ENCODE results near the gene MEF2C. TPM values are rescaled to one million over a fixed set of nuclear protein-coding genes. Genes with fewer than 3 reads are reported as not detected.

The MEF2C gene
- total RNA-seq, 1 experiment from 2014 or later, result 0.46 TPM

DNA sequence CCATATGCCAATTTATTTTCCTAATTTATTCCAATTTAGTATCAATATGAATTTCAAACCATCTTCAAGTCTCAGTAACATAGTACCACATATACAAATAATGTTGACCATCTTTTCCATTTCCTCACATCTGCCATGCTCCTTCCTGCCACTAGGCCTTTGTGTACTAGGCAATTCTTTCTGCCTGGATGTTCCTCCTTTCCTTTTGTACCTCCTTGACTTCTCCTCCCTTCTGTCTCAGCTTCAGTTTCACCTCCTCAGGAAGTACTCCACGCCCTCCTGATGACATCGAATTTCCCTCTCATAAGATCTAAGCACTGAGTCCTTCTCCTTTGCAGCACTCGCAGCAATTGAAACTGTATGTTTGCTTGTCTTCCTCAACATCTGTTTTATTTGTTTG is 53.9 kb downstream of the MEF2C start:
- no peak for DNase-seq (ENCODE audit: low spot score)

DNA sequence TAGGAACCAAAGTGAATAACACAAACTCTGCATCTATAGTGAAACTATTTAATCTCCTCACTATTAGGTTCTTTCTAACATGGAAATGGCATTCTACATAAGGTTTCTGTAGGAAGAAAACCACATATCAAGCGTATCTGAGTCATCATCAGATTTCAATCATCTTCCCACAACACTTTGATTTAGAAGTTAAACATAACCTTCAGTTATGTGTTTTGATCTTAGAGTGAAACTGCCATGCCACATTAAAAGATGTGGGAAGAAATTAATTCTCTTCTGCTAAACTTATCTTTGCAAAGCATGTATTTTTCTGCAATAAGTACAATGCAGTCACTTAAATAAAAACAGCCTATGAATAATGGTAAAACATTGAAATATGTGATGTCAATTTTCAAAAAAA is 55.0 kb downstream of the MEF2C start:
- DNase-seq (ENCODE audit: low spot score), result peak; percentile 24

DNA sequence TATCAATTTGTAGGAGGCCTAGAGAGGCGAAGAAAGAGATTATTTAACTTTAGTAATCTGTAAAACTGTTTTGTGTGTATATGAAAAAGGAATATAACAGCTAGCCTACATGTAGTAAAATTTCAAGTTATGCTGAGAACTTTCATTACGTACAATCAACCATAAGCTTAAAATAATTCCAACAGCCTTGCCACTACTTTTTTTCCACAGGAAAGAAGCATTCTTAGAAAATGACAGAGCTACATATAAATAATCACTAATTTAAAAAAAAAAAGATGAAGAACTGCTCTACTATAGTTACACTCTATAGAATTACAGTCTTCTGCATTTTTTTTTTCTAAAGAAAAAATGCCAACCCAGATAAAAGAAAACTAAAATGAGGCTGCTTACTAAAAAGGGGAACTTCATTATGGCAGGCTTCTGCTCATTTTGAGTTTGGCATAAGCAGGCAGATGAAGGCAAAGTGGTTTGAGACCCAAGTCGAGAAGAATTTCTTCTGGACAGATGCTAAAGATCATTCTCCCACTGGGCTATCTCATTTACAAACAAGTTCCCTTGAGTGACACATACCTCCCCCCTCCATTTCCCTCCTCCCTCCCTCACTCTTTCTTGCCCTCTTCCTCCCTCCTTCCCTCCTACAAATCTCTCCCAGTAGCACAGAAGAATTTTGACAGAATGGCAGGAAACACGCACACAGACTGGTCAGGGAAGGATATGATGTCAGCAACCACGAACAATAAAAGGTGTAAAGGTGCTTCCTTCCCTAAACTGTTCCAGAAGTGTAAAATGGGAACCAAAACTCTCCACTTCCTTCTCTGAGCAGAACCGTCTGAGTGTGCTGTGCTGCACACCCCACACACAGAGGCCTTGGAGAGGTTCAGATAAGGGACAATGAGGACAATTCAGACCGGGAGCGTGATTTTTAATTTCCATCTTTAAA is 56.1 kb downstream of the MEF2C start:
- DNase-seq (ENCODE audit: low spot score), result peak; percentile 16

DNA sequence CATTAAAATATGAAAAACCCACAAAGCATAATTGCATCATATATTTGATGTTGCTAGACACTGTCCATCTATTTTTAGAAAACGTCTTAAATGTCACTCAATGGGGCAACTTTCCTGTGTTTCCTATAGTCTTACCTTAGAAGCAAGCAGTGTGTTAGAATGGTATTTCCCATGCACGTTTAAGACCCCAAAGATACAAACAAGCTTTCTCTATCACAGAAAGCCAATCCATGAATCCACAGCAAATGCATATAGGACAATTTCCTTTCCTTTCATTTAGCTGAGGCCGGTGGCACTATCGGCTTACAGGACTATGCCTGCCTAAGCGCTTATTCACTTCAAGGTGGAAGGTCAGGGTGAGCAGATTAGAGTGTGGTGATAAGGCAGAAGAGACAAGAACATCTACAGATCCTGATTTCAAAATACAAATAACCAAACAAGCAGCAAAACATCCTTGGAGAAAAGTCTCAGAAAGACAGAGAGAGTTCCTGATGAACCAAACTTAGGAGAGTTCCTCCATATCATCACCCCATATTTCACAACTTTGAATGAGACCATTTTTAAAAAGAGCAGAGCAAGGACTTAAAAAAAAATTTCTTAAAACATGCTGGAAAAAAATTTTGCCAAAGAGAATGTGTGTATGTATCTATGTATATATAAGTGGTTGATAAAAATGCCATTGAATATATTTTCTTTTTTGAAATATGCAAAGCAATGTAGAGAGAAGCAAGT is 57.2 kb downstream of the MEF2C start:
- DNase-seq (ENCODE audit: low spot score), result no peak

DNA sequence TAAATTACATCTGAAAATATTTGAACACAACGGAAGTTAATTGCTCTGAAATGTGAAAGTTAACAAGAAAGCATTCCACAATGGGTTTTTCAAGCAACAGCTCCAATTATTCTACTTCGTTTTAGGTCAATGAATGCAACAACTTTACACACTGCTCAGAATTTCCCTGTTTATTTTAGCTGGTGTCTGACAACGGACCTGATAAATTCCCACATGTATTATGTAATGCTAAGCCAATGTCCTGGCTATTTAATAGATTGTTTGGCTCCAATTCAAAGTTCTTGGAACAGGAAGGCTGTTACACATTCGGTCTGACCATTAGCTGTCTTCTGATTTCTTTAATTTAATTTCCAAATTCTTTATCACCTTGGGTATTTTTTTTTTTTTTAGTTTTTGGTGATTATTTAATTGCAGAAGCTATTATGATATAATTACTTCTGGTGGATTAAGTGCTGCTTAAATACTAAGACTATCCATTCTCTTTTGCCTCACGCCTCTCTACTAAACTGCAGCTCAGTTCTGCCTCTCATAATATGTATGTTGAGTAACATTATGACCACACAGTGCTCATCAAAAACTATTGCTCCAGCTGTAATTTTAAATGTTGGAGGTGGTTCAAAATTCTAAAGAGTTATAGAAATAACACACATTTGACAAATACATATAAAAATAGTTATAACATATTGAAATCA is 57.9 kb downstream of the MEF2C start:
- DNase-seq (ENCODE audit: low spot score), result peak; percentile 36

DNA sequence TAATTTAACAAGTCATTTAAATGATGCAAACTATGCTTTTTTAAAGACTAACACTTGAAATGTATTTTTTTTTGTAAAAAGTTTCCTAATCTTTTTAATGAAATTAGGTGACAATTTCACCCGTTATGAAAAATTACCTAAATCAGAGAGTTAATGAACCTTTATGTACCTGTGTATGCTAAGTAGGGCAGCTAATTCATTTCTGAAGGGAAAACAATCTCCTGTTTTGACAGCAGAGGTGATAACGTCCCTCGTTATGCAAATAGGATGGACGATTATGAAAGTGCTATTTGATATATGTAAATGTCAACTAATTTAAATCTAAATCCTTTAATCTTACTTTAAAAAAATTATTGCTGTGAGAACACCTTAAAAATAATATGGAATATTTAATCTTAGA is 58.8 kb downstream of the MEF2C start:
- DNase-seq (ENCODE audit: low spot score), result no peak

DNA sequence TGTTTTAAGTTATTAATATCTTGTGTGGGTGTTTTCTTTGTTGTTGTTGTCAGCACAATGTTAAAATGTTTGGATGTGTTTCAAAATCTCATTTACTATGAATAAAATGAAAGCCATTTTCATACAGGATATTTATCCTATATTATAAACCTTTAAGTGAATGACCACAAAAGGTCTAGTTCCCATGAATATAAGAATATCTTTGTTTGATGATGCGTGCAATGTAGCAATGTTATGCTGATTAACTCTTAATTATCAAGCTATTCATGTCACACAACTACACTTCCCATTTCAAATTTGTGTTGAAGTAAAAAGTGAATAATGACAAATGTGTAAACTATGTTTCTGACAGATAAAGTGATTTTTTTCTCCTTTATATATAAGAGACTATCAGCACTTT is 59.8 kb downstream of the MEF2C start:
- no peak for DNase-seq (ENCODE audit: low spot score)

DNA sequence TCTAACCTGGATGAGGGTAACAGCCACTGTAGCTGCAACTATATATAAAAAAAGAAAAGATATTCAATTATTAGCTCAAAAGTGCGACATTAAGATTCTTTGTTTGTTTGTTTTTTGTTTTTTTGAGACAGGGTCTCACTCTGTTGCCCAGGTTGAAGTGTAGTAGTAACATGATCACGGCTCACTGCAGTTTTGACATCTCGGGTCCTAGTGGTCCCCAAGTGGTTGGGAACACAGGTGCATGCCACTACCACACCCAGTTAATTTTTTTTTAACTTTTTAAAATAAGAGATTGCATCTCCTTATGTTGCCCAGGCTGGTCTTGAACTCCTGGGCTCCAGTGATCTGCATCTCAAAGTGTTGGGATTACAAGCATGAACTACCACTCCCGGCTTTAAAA is 61.8 kb downstream of the MEF2C start:
- no peak for DNase-seq (ENCODE audit: low spot score)

DNA sequence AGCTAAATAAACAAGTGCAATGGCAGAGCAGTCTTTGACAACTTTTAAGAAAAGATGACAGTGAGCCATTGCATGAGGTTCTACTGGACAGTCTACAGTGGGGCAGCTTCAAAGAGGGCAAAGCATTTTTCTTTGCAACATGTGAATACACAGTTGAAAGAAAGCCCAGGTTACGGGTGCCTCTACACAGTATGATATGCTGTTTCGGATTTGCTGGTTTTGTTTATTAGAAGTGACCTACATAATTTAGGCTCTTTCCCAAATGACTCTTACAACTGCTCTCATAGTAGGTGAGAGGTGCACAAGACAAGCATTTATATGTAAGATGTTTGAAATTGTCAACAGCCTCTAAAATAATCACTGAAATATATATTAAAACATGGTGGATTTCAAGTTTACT is 62.4 kb downstream of the MEF2C start:
- no peak for DNase-seq (ENCODE audit: low spot score)

DNA sequence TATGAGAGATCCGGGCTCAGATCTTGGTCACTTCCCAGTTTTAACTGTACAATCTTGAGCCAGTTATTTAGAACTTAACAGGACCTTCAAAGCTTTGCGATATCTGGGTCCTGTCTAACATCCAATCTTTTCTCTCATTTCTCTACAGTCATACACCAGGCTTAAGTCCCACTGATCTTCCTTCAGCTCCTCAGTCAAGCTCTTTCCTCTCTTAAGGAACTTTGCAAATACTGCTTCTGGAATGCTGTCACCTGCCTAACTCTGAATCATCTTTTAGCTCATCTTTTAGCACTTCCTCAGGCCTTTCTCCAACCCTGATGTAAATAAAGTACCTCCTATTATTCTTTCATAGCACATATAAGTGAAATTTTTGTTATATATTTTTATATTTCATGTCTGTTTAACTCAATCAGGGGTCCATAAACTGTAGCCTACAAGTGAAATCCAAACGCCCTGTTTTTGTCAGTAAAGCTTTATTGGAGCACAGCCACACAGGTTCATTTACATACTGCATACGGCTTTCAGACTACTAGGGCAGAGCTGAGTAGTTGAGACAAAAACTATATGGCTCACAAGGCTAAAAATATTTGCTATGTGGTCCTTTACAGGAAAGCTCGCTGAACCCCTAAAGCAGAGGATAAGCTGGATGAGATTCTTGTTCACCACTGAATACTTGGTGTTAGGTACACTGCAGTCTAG is 63.5 kb downstream of the MEF2C start:
- no peak for DNase-seq (ENCODE audit: low spot score)

DNA sequence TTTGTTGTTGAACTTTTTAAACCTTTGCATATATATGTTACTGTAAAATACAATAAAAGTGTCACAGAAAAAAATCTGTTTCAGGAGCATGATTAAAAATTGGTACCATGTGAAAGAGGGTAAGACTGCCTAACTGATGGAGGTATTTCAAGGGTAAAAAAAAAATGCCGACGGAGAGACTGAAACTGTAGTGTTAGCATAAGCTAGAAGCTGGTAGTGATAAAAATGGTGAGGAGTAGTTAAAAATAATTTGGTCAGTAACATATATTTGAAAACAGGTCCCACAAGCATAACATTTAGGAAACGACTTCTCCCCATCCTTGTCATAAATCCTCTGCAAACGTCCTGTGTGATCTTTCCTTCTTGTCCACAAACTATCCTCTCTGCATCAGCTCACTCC is 64.7 kb downstream of the MEF2C start:
- no peak for DNase-seq (ENCODE audit: low spot score)

DNA sequence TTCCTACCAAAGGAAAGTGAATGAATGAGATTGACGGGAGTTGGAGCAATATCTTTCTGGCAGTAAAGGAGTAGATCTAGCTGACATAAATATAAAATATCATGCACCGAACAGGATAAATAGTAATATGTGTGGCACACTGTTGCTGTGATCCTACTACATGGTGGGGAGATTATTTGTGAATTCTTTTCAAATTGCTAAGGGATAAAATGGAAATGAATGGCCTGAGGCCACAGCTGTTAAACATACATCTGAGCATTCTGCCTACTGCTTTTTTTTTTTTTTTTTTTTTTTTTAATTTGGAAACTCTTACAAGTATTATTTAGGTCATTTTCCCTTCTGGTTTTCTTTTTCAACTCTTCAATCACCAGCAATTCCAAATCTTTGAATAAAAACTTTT is 66.8 kb downstream of the MEF2C start:
- DNase-seq (ENCODE audit: low spot score), result no peak

DNA sequence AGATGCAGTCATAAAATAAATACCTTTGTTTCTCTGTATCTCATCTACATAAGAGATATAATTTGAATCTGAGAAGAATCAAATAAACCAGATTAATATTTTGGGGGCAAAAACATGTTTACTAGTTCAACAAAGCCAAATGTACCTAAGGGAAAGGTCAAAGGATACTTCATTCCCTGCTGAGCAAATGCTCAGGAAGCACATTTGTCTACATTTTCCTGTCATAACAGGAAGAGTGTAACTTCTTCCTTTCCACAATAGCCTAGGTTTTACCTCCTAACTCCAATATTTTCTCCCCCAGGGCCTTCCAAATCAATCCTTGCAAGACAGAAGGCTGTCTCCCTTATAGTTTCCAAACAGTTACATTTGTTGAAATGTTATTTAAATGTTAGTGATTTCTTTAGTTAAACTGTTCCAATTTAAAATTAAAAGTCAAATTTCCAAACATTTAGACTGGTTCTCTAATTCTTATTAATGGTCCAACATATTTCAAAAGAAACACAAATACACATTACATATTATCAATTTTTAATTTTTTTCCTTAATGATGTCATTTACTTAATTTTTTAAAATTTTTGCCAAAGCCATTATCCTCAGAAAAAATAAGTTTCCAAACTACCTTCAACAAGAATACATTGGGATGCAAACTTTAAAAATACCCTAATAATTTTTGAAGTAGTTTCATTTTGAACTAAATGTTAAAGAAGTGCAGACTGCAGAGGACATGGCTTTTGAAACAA is 67.8 kb downstream of the MEF2C start:
- no peak for DNase-seq (ENCODE audit: low spot score)

DNA sequence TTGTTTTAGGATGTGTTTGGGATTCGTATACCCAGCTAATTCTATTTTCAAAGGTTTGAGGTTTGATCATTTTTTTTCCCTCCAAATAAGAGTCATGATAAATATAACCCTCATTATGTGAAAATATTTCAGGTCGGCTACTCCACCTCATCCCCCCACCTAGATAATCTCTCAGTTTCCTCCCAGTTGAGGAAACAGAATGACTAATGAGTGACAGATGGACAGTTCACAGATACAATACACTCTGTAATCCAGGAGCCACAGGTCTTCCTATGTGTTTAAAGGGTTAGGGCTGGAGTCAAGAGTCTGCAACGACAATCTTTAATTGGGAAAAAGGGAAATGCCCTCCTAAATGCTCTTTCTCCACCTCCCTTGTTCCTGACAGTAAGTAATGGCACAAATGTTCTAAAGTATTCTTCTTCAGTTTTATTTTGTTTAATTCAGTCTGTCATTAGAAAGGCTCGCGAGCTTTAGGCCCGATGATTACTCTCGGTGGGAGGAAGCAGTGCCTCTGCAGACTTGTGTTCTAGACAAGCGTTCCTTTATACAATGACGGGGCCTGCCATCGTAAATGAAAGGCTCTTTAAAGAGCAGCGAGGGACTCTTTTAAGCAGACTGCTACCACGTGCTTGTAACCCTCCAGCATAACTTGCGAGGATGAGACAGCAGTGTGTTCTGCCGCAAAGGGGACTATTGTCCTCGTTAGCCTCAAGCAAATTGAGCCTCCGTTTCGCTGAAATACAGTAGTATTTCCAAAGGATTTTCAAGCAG is 69.0 kb downstream of the MEF2C start:
- no peak for DNase-seq (ENCODE audit: low spot score)

DNA sequence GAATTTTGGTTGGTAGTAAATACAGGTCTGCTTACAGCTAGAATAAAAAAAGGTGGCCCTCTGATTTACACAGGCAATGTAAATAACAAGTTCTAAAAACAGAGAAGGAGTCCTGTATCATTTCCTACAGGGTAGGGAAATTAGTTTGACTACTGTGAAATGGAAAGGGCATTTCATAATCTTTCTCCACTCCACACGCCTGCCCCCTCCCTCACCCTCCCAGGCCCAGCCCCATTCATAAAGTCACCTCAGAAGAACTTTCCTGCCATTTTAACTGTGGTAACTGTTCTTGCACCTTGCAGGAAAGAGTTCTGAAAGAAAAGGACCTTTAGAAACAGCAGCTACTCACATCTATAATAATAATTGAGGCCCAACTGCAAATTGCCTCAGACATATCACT is 69.7 kb downstream of the MEF2C start:
- no peak for DNase-seq (ENCODE audit: low spot score)

DNA sequence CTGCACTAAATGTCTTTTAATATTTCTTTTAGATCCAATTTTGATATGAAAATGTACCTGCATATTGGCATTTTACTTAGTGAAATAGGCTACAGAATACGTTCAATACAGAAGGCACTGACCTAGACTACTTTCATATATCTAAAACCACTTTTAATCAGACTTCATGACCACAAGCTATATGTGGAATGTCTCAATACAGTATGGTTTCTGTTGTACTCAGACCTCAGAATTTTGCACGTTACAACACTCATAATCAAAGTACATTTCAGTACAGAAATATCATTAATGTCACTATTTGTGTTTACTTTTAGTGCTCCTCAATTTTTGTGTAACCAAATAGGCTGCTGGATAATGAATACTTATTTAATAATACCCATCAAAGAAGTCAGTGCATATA is 74.8 kb downstream of the MEF2C start:
- DNase-seq (ENCODE audit: low spot score), result no peak

DNA sequence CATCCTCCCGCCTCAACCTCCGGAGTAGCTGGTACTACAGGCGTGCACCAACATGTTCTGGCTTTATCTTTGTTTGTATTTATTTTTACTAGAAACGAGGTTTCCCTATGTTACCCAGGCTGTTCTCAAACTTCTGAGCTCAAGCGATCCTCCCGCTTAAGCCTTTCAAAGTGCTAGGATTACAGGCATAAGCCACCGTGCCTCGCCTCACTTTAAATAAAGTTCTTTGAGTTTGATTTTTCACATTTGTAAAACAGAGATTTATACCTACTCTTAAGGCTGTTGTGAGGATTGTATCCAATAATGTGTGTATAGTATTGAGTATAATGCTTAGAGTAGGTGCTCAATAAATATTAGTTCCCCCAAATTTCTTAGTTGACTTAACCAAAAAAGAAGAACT is 75.7 kb downstream of the MEF2C start:
- no peak for DNase-seq (ENCODE audit: low spot score)

DNA sequence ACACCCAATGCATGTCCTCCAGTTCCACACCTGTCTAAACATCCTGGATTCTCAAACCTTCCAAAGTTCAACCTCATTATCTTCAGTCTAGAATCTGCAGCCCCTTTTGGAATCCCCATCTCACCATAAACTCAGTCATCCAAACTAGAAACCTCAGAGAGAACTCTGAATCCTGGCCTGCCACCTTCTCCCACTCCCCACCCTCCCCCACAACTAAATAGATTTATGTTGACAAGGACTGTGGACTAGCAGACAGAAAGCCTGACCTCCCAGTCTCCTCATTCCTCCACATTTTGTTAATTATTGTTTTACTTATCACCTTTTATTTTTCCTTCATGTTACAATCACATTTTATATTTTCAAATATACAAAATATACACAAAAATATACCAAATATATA is 76.6 kb downstream of the MEF2C start:
- DNase-seq (ENCODE audit: low spot score), result no peak

DNA sequence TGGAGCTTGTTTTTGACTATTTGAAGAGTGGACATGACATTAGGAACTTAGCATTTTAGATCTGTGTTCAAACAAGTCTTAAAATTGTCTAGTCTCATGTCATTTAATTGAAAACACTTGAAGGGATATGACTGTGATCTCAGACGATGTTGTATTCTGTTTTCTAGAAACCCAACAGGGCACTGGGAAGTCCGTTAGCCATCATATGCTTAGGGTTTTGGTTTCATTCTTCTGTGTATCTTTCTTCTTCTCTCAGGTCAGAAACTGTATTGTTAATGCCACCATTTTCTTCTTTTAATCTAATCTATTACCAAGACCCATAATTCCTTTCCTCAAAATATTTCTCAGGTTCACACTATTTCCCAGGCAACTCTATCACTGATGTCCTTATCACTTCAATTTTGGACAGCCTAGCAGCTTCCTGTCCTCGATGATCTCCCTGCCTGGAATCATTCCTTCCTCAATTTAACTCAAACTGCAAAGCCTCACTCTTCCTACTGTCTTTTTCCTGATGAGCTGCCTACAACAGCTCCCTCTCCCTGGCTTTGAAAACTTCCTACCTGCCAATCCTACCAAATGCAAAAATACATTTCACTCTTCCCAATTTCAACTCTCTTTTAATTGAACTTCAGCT is 77.7 kb downstream of the MEF2C start:
- no peak for DNase-seq (ENCODE audit: low spot score)

DNA sequence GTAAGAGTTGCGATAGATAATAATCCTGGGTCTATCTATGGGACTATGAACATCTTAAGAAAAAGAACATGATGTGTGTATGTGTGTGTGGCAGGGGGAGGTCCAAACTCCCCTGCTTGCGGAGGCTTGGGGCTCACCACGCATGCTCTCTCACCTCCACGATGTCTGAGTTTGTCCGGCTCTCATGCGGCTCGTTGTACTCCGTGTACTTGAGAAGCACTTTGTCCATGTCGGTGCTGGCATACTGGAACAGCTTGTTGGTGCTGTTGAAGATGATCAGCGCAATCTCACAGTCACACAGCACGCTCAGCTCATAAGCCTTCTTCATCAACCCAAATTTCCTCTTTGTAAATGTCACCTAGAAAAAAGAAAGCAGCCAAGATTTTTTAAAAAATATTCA is 78.5 kb downstream of the MEF2C start:
- no peak for DNase-seq (ENCODE audit: low spot score)

Measured in HT-29 (cell line).